ENCODE measurements around the gene SECISBP2.
"Not testable (repeated sequence)": the region's sequence is repeated elsewhere in the genome, so short reads cannot be mapped to it uniquely, and the experiment has no call there.

The SECISBP2 gene

GRCh38 chr9:89367726-89368437 is 49.6 kb downstream of the SECISBP2 start:
- no peak for FAIRE-seq

DNA sequence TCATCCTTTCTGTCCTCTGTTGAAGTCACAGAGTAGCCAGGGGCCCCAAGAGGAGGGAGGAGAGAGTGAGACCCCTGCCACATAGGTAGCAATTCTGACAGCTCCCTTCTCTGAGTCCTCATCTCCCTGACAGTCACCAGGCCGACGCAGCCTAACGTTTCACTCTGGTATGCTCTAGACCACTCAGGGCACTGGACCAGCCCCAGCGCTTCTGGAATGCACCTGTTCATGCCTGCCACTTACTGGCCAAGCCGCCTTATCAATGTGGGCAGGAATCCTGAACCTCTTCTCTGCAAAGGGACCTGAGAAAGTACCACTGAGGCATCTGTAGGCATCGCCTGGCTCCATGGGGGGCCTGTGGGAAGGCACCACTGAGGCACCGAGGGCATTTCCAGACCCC is 50.2 kb downstream of the SECISBP2 start:
- no peak for FAIRE-seq

- FAIRE-seq = no peak
These were observed 50.7 kb downstream of the SECISBP2 start for GRCh38 chr9:89368978-89369377.

DNA sequence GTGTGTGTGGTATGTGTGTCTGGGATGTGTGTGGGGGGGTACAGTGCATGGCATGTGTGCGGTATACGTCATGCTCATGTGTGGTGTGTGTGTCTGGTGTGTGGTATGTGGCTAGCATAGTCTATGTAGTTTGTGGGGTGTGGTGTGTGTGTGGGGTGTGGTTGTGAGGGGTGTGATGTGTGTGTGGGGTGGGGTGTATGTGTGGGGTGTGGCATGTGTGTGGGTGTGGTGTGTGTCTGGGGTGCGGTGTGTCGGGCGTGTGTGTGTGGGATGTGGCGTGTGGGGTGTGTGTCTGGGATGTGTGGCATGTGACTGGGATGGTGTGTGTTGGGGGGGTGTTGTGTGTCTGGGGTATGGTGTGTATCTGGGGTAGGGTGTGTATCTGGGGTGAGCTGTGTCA is 52.3 kb downstream of the SECISBP2 start:
- no peak for FAIRE-seq

DNA sequence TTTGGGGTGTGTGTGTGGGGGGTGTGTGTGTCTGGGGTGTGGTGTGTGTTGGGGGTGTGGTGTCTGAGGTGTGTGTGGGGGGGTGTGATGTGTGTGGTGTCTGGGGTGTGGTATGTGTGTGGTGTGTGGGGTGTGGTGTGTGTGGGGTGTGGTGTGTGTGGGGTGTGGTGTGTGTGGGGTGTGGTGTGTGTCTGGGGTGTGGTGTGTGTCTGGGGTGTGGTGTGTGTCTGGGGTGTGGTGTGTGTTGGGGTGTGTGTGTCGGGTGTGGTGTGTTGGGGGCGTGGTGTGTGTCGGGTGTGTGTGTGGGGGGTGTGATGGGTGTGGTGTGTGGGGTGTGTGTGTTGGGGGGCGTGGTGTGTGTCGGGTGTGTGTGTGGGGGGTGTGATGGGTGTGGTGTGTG is 53.5 kb downstream of the SECISBP2 start:
- not testable (repeated sequence) for FAIRE-seq

GRCh38 chr9:89372230-89372816 is 54.0 kb downstream of the SECISBP2 start:
- no peak for FAIRE-seq

DNA sequence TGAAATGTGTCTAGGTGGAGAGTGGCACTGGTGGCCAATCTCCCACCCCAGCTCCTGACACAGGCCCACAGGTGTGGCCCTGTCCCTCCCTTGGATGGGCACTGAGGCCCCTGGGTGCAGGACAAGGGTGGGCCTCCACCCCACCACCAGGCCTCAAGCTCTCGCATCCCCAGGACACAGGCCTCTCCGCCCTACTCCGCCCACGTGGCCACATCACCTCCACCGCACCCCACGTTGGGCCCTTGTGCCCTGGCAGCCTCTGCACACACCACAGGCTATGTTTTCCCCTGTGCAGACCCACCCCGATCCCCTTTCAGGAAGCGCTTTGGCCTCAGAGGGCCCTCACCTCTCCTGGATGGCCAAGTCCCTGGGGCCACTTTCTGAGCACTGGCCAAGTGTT is 54.7 kb downstream of the SECISBP2 start:
- no peak for FAIRE-seq

GRCh38 chr9:89374176-89374575 is 55.9 kb downstream of the SECISBP2 start:
- no peak for FAIRE-seq

- FAIRE-seq = no peak
These were observed 57.0 kb downstream of the SECISBP2 start for GRCh38 chr9:89375191-89375760.

DNA sequence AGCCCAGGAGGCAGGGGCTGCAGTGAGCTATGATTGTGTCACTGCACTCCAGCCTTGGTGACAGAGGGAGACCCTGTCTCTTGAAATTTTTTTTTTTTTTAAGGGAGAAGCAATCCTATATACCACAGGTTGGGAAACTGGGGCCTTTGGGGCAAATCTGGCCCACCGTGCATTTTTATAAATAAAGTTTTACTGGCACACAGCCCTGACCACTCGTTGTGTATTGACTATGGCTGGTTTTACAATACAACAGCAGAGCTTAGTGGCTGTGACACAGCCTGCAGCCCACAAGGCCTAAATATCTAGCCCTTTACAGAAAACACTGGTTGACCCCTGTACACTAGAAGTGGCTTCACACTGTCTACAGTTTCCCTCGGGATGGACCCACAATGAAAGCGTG is 58.0 kb downstream of the SECISBP2 start:
- no peak for FAIRE-seq

GRCh38 chr9:89376741-89377351 is 58.5 kb downstream of the SECISBP2 start:
- FAIRE-seq = no peak

- no peak for FAIRE-seq
These were observed 59.1 kb downstream of the SECISBP2 start for GRCh38 chr9:89377411-89377810.

GRCh38 chr9:89378541-89378940 is 60.2 kb downstream of the SECISBP2 start:
- no peak for FAIRE-seq

DNA sequence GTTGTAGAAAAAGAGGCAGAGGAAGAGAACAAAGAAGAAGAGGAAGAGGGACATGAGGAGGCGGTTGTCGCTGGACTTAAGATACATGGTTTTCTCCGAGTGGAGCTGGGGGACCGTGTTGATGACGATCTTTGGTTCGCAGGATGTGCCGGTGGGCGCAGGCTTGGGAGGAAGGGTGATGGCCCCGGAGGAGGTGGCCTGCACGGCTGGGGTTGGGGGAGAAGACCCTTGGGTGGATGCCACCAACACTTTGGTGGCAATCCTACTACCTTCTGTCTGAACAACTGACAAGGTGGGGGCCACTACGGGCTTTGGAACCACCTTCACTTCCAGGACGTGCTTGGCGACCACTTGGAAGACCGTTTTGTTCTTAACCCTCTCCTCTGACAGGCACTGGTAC is 60.7 kb downstream of the SECISBP2 start:
- no peak for FAIRE-seq

DNA sequence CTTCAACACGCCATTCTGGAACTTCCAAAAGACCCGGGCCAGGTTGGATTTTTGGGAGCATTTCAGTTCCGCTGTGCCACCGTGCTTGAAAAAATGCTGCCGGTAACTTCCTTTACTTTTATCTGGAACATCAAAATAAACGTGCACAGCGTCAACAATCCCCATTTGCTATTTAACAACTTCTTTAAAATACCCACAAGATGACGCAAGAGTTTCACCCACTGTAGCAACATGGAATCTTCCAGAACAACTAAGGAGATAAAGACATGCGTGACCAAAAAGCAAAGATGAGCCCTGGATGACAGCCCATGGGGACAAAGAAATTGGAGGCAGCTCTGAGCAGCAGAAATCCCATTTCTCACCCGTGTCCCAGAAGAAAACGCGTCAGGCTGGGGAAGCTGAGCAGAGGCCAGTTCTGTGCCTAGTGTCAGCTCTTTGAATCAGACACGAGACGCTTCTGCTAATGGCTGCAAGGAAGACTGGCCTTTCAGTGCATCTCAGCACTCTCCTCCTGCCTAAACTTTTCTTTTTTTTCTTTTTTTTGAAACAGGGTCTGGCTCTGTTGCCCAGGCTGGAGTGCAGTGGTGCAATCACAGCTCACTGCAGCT is 61.3 kb downstream of the SECISBP2 start:
- no peak for FAIRE-seq

DNA sequence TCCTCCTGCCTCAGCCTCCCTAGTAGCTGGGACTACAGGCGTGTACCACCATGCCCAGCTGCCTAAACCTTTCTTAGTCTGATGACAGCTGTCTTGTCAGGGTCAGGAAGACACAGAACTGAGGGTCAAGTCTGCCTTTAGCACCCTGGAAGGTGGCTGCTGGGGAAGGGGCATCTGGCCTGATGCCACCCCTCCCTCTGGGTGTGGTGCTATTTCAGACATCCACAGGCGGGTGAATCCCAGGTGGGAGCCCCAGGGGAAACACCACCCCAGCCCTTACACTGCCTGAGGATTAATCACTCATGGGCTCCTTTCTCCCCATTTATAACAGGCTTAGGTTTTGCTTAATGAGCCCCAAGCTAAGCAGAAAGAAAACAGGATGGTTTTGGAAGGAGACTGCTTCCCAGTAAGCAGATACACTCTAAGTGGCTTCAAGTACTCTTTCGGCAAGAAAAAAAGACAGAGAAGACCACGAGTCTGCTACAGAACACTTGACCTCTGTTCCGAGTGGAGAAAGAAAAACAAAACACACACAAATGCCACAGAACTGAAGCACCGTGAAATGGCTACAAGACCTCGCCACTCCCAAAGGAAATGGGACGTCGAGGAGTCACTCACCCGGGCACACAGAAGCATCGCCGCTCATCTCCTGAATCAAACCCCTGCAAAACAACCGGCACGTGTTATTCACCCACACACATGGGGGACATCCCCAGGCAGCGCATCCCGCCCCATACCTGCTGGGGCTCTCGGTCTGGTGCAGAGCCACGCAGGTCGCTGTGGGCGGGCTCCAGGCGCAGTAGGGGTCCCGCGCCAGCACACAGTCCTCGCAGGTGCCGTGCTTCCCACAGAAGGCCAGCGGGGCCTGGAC is 62.4 kb downstream of the SECISBP2 start:
- no peak for FAIRE-seq

DNA sequence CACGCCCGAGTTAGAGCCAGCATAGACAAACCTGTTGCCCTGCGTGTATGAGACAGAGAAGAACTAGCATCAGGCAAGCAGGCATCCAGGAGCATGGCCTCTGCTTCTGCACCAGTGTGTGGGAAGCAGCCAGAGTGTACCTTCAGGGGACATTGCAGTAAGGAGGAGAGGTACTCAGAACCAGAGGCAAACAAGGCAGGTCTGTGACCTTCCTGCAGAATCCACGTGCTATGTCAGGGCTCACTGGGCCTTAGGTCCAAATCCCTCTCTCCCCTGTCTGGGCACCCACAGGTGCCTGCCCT is 63.0 kb downstream of the SECISBP2 start:
- no peak for FAIRE-seq

DNA sequence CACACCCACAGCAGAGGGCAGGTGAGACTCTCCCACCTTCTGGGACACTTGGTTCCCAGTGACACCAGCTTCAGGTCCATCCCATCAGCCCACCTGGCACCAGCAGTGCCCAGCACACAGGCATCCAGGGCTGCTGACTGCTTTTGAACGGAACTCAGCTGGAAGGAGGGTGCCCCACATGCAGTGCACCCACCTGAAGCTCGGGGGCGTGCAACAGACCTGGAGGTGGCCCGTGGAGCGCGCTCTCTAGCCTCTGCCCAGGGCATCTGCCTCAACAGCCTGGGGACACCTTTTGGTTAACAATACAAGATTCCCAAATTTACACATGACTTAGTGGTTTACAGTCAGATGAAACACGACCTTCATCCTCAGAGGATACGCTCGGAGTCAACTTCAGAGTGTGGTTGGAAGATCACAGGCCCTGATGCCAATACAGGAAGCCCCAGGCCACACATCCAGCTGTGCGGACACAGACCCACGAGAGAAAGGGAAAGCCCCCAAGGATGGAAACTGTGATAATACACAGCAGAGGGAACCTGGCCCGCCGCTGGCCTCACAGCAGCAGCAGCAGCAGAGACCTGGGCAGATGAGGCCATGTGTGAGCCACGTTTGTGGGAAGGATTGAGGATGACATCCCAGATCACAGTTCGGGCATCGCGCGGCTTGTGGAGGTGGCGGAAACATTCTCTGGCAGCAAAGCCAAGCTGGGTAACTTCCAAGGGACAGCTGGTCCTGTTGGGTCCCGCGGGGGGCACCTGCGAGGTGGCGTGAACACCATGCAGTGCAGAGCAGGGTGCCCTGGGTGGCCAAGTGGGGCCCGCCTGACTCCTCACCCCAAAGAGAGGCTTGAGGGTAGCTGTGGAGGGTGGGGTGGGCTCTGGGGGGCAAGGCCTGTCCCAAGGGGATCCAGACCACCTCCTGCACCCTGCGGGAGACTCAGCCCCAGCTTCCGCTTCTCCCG is 64.0 kb downstream of the SECISBP2 start:
- FAIRE-seq = no peak

GRCh38 chr9:89383030-89383720 is 64.9 kb downstream of the SECISBP2 start:
- FAIRE-seq = no peak

DNA sequence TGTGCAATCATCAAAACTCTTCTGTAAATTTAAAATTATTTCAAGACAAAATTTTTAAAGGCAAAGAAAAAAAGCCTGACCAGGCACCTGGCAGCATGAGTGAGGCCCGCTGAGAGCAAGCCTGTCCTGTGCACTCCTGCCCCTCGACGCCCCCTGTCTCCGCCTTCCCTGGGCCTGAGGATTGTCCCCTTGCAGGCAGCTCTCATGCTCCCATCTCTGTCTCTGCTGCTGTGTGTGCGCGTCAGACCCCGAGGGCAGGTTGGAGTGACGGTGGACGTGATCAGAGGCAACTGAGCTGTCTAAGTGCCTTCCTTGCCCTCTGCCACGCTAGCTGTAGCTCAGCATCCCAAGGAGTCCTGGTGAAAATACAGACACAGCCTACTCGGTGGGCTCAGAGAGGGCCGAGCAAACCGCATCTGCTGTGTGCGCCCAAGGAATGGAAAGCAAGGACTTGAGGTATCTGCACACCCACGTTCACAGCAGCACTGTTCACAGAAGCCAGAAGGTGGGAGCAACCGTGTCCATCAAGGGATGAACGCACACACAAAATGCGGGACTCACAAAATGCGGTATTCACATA is 65.5 kb downstream of the SECISBP2 start:
- FAIRE-seq = no peak

DNA sequence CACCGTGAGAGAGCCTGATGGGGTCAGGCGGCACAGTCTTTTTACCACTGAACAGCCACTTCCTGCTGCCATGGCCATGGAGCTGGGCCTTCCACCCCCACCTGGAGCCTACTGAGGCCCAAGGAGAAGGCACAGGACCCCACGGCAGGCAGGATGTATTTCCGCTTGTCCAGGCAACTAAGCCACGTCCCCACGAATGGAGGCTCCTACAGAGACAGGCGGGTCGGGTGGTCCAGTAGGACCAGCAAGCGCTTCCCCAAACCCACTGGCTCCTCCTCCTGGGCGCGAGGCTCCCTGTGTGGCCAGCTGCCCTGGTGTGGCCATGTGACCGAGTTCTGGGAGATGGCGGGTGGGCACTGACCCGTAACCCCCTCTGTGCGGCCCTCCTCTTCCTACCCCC is 66.5 kb downstream of the SECISBP2 start:
- FAIRE-seq = no peak

Data from A204.1 (cell line).